HG02798 (cell line): ENCODE measurements around the gene AGRP.

Experiments used
- ATAC-seq: cut with Tn5 transposase; IDR thresholded peaks from one replicate; pipeline ENCODE4 v1.9.1; 2021; ENCODE audit warnings: mild to moderate bottlenecking; ENCODE audit not compliant: unreplicated experiment, poor library complexity

AGRP gene

GRCh38 chr16:67466581-67466980 is 16.8 kb downstream of the AGRP start:
- no peak for ATAC-seq

- no peak for ATAC-seq
These were observed 18.8 kb downstream of the AGRP start for GRCh38 chr16:67464565-67464964.

- ATAC-seq: no peak
These were observed 19.7 kb downstream of the AGRP start for GRCh38 chr16:67463691-67464090.

GRCh38 chr16:67463059-67463458 is 20.3 kb downstream of the AGRP start:
- no peak for ATAC-seq

- ATAC-seq: no peak
These were observed 21.1 kb downstream of the AGRP start for GRCh38 chr16:67462279-67462655.

GRCh38 chr16:67461600-67462278 is 21.6 kb downstream of the AGRP start:
- no peak for ATAC-seq

- no peak for ATAC-seq
These were observed 22.4 kb downstream of the AGRP start for GRCh38 chr16:67460961-67461360.

GRCh38 chr16:67460168-67460567 is 23.2 kb downstream of the AGRP start:
- ATAC-seq: no peak

- no peak for ATAC-seq
These were observed 23.5 kb downstream of the AGRP start for GRCh38 chr16:67459861-67460150.

- no peak for ATAC-seq
These were observed 24.1 kb downstream of the AGRP start for GRCh38 chr16:67459066-67459860.

- ATAC-seq: no peak
These were observed 25.2 kb downstream of the AGRP start for GRCh38 chr16:67458121-67458641.

GRCh38 chr16:67457611-67458010 is 25.7 kb downstream of the AGRP start:
- no peak for ATAC-seq

- ATAC-seq: no peak
These were observed 26.8 kb downstream of the AGRP start for GRCh38 chr16:67456391-67457081.

GRCh38 chr16:67454852-67455251 is 28.5 kb downstream of the AGRP start:
- no peak for ATAC-seq

GRCh38 chr16:67454104-67454503 is 29.2 kb downstream of the AGRP start:
- ATAC-seq: no peak

- no peak for ATAC-seq
These were observed 31.5 kb downstream of the AGRP start for GRCh38 chr16:67451704-67452435.

- no peak for ATAC-seq
These were observed 32.2 kb downstream of the AGRP start for GRCh38 chr16:67451061-67451703.

GRCh38 chr16:67449739-67450138 is 33.6 kb downstream of the AGRP start:
- ATAC-seq: no peak

- ATAC-seq: no peak
These were observed 34.0 kb downstream of the AGRP start for GRCh38 chr16:67449336-67449735.

GRCh38 chr16:67448580-67448979 is 34.8 kb downstream of the AGRP start:
- ATAC-seq: no peak
